Activated naive CD4-positive, alpha-beta T cell (primary cell): Measurements from ENCODE around the gene TXLNG.
"Not testable (repeated sequence)": the region's sequence is repeated elsewhere in the genome, so short reads cannot be mapped to it uniquely, and the experiment has no call there.

Experiments
- DNase-seq, 4 experiments: peaks; one replicate each; lab custom pipeline; 2025; lab: John Stamatoyannopoulos, UW

Gene TXLNG

DNA sequence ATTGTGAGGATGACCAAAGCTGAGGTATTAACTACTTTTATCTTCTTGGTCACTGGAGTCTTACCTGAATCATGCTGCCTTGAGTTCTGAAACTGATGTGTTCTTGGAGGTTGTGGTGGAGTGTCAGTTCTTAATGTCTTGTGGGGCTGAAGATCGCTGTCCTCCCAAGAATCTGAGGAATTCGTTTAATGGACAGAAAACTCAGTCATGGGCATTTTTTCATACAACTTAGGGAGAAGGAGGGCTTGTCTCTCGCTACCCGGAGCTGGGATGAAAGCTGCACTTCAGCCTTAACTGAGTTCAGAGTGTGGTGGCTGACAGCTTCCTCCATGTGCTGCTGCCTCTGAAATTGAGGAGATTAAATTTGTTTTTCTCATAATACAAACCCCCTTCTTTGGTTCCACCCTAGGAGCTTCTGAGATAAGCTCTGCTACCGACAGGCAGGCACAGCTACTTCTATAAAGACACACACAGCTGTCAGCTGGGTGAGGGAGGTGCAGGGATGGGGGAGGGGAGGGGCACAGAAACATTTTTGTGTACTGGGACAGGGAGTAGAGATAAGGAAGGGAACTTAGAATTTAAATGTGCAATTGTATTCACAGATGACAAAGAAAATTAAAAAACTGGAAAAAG is 53.1 kb downstream of the TXLNG start:
- no peak for DNase-seq

DNA sequence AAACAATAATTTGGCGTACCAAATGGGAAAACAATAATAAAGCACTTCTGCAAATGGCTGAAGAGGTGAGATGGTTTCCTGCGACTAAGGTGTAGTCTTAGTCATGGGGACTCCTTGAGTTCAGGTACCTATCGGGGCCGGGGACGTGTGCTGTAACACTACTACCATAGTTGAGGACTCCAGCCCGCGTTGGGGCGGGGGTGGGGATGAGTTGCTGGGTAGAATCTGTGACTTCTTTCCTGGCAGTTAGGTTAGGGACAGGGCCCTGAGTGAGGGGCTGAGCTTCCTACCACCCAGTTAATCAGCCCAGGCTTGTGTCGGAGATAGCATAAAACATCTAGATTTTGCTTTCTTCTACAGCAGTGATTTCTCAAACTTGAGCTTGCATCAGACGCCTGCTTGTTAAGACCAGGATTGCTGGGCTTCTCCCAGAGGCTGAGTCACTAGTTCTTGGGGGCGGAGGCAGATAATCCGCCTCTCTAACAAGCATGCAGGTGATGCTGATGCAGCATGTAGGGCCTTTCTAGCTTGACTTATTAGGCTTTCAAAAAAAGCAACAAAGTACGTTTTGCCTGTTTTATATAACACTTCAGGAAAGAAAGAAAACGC is 53.7 kb downstream of the TXLNG start:
- no peak for DNase-seq

DNA sequence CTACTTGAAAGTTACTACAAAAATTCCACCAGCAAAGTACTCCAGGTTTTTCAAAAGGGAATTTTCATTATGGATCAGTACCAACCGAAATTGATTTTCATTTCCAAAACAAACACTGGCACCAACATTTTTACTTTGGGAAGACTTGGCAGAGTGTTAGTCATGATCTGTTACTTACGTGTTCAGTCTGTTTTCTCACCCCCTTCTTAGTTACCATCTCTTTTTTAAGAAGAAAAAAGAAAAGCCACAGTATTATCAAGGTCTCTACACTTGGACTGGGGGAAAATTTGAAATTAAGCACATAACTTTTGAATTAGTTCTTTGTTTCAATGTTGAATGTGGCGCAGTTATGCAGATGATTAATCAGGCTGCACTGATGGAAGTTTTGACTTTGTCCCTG is 56.4 kb downstream of the TXLNG start:
- no peak for DNase-seq

- DNase-seq: no peak
Measured at GRCh38 chrX:16843208-16843909, 57.1 kb downstream of the TXLNG start.

DNA sequence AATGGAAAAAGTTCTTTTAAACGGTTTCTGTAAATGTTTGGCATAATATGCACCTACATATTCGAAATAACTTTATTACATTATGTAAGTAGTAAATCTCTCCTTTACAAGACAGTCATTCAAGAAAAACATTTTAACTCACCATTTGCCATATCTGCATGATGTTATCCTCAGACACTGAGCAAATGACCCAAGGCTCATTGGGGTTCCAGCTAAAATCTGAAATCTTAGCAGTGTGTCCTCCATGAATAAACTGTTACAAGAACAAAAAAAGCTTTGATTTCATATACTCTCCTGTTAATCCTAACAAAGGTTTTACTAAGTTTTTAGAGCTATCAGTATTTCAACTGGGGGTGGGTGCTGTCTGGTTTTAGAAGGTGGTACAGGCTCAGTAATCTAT is 59.4 kb downstream of the TXLNG start:
- DNase-seq: no peak

- DNase-seq: no peak
Measured at GRCh38 chrX:16848541-16848940, 62.3 kb downstream of the TXLNG start.

GRCh38 chrX:16851421-16851820 is 65.2 kb downstream of the TXLNG start:
- no peak for DNase-seq

DNA sequence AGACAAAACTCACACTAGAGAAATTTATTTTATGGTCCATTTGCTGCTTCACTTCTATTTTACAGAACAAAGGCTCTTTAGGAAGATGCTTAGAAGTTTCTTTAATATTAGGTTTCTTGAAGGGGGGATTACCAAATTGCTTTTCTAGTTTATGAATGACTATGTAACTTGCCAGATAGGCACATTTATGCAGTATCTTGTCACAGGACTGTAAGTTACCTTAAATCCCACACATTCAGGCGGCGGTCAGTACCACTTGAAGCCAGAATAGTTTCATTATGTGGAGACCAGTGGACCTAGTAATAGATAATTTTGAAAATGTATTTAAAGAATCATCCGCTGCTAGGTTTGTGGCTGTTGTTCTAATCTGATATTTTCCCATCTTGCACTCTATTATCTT is 65.6 kb downstream of the TXLNG start:
- no peak for DNase-seq

DNA sequence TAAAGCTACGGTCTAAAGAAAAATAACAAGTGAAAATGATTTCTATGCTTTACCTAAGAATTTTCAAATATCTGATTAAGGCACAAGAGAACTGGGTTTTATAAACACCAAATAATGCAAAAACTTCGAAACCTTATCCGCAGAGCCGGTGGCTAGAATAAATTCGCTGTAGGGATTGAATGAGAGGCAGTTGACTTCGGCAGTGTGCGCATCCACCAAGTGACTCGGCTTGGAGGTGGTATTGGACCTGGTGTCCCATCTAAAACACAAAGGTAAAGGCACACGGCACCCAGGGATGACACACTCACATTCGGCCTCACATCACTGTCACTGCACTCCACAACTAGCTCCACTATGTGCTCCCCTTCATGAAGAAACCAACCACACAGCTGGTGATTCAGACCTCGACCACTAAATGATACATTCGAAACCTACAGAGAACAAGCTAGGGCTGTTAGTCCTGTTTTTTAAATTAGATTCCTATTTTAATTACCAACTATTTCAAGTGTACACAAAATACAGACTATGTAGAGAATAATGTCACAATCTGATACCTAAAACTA is 66.4 kb downstream of the TXLNG start:
- DNase-seq: no peak

- DNase-seq: no peak
Measured at GRCh38 chrX:16853537-16853936, 67.3 kb downstream of the TXLNG start.

GRCh38 chrX:16855363-16856075 is 69.3 kb downstream of the TXLNG start:
- no peak for DNase-seq

DNA sequence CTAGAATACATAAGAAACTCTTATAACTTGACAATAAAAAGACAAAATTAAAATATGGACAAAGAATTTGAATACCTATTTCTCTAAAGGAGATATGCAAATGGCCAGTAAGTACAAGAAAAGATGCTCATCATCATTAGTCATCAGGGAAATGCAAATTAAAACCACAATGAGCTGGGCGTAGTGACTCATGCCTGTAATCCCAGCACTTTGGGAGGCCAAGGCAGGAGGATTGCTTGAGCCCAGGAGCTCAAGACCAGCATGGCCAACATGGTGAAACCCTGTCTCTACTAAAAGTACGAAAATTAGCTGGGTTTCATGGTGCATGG is 69.8 kb downstream of the TXLNG start:
- DNase-seq: not testable (repeated sequence)

DNA sequence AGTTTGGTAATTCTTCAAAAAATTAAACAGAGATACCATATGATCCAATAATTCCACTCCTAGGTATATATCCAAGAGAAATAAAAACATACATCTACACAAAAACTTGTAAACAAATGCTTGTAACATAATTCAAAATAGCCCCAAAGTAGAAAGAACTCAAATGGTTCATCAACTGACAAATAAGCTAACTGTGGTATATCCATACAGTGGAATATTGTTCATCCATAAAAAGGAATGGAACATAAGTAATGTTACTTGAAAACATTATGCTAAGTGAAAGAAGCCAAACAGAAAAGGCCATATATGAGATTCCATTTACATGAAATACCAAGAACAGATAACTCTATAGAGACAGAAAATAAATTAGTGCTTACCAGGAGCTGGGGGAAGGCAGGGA is 70.5 kb downstream of the TXLNG start:
- no peak for DNase-seq

GRCh38 chrX:16862829-16863228 is 76.6 kb downstream of the TXLNG start:
- DNase-seq: no peak

GRCh38 chrX:16867947-16868346 is 81.7 kb downstream of the TXLNG start:
- DNase-seq: no peak

- no peak for DNase-seq
Measured at GRCh38 chrX:16868920-16869319, 82.7 kb downstream of the TXLNG start.

GRCh38 chrX:16869393-16870094 is 83.3 kb downstream of the TXLNG start:
- DNase-seq: peak in 3 of 4 experiments; percentile 35 to 55 (median 40)

GRCh38 chrX:16870095-16870861 is 84.0 kb downstream of the TXLNG start, which contains the start of gene RBBP7:
Gene RBBP7, minus strand, starts transcription at chrX:16870362. Its CDS starts 309 bp downstream, at chrX:16870053.
- peak; percentile 63 to 94 (median 82) for DNase-seq

DNA sequence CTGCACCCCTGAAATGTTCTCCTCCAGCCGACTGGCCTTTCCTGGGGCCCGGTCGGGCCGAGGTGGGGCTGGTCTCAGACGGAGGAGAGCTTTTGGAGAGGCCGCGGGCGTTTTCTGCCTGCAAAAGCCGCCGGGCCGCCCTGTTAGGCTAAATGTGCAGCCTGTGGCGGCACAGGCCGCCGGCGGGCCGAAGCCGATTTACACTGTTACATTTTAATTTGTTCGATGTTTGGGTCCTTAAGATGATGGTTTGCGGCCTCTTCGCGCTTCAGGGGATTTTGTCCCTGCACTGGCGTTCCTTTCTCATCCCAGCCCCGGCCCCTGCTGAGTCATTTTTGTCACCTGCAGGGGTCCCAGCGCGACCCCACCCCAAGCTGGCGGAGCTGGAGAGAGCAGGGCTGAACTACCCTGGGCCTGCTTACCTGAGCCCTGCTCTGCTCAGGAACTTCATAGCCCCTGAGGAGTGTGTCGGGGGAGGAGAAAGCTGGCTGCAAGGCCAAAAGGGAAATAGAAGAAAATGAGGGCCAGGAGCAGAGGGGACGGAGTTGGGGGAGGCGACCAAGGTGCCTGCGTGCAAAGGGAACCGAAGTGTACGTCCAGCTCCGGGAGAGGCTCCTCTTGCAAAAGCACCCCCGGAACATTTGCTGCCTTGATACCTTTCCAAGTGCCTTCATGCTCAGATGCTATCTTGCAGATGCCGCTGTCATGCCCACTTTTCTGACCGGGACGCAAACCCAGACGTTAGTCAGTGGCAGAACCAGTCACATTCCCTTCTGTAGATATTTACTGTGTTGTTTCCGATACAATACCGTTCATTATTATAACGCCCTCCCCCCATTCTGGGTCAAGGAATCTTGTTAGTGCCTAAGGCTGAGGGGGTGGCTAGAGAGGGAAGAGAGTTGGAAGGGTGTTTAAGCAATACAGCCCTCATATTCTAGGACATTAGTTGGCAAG is 84.9 kb downstream of the TXLNG start:
- DNase-seq: peak in 3 of 4 experiments; percentile 11 to 46 (median 17)

DNA sequence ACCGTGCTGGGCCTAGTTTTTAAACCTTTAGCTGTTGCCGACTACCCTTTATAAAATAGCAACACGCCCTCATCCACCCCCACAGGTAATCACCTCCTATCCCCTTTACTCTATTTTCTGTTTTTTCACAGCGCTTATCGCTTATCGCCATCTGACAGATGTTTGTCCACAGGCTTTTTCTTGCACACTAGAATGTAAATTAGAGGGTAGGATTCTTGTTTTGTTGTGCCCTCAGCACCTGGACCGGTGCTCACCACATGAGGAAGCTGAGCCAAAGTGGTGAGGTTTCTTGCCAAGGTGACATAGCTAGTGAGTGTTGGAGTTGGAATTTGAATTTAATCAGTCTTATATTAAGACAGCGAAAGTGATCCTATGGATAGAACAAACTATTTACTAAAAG is 86.8 kb downstream of the TXLNG start:
- no peak for DNase-seq
